HG03442 (cell line): ENCODE measurements around the gene WNK2.

Experiments
- ATAC-seq: cut with Tn5 transposase; IDR thresholded peaks from one replicate; pipeline ENCODE4 v1.9.1; 2021; ENCODE audit warnings: mild to moderate bottlenecking, moderate library complexity; ENCODE audit not compliant: unreplicated experiment

Gene WNK2

DNA sequence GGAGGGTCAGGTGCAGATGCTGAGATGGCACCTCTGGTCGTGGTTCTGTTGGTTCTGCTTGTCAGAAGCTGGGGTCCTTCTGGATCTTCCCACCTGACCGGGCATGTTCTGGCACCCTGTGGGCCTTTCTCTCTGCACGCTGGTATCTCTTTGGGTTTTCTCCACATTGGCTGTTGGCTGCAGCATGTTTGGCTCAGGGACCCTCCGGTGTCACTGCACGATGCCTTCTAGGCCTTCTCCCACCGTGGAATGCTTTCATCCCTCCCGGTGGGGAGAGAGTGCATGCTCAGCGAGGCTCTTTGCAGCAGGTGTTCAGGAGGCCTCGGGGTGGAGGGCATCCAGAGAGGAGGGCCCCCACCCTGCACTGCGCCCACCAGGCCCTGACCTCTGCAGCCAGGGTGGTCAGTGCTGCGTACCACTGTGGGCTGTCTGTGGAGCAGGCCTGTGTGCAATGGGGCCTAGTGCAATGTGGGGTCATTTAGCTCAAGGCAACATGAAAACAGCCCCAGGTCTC, 119.4 kb downstream of the WNK2 start:
- no peak for ATAC-seq

DNA sequence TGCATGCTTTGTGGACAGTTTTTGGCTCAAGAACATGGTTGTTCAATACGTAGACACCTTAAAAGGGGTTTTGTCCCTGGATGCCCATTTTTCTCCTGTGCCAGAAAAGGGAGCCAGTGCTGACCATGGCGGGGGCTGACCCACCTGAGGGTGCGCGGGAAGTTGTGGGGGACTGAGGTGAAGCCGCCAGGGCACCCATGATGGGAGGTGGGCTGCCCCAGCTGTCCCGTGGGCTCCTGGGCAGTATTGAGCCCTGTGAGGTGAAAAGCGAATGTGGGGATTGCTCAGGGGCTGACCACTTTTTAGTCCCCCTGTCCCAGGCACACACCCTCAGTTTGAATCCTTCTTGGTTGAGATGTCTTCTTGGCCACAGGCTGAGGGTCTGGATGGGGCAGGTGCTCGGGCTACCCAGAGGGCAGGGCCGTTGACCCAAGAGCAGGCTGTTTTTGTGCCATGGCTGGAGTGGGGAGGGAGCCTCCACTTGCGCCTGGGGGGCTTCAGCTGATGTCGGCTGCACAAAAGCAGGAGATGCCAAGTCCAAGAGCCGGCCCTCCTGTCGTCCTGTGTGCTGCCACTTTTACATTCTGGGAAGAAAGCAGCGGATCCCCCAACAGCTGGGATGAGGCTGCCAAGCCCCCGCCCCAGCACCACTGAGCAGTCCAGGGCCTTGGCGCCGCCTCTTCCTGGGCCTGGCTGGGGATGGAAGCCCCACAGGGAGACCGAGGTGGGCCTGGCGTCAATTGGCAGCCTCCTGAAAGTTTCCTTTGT, 120.1 kb downstream of the WNK2 start:
- no peak for ATAC-seq

DNA sequence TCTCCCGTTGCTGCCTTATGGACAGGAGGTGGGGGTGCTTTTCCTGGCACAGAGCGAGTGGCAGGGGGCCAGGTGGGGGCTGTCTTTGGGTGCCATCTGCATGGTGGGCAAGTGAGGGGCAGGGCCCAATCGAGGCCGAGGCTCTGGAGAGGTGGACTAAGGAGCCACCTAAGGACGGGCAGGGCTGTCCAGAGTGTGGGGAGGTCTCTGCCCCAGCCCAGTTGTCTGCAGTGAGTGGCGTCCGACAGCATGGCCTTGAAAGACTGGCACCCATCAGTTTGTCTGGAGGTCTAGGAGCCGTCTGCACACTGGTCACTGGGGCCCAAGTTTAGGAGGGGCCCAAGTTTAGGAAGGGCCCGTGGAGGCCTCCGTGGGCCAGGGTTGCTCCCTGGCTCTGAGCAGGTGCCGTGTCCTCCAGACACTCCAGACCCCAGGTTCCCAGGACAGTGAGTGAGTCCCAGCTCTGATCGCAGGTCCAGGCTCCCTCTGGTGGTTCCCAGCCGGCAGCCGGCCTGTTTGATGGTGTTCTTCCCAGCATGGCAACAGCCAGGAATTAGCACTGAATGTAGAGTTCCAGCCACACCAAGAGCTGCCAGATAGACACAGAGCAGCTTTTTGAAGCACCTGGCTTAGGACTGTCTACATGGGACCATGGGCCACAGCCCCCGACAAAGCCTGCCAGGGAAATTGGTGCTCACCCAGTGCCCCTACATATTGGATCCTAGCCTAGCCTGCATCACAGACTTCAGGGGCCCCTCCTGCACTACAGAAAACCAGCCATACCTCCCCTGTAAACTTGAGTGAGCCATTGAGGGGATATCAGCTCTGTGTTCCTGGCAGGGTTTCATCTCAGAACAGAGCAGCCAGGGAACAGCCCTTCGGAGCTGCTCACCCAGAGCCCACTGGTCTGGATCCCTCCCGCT, 120.9 kb downstream of the WNK2 start:
- ATAC-seq = no peak

DNA sequence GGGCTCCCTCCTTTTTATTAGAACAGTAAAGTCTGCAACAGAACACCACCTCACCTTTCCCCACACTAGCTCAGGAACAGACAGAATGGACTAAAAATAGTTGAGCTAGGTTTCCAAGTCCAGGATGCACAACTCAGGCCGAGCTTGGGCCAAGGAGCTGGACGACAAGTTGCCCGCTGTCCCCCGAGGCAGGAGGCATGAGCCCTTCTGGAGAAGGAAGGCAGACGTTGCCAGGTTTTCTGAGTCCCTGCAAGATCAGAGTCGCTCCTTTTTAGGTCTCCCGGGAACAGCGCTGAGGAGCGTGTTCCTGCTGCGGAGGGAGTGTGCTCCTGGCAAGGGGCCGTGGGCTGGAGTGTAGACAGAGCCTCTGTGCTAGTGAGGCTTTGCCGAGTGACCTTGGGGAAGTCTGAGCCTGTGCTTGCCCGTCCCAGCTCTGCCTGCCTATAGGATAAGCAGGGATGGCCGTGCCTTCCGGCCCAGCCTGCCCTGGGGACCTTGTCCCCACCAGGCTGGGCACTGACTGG, 121.6 kb downstream of the WNK2 start:
- no peak for ATAC-seq

DNA sequence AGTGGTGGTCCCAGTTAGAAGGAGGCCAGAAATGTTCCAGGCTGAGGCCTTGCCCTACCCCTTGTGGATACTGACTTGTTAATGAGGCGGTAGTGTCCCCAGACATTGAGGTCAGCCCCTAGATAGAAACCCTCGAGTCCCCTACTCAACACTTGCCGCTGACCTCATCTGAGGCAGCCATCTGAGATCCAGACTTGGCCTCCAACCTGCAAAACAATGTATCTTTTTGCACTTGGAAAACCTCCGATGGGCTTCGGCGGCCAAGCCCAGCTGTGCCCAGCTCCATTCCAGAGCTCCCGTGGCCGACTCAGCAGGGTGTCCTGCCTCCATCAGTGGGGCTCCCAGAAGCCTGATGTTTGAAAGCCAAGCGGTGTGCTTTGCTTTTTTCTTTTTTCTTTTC, 122.1 kb downstream of the WNK2 start:
- ATAC-seq = no peak

DNA sequence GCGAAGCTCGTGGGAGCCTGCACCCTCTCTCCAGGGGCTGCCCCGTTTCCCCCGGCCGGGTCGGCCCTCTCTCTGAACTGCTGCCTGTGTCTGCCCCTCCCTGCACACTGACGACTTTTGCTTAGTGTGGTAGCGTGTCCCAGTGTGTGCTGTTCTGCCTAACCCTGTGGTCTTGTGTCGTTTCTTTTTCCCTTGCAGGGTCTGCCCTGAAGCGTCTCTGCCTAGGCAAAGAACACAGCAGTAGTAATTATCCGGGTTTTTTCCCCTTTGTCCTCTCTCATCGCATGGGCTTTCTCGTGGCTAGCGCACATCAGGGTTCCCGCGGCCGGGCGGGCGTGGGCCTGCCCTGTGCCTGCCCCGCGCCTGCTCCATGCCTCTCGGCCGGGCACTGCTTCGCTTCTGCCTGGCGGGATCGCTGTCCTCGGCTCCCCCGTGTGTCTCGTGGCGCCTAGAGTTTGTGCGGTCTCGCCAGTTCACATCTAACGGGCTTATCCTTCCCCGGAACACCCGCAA, 122.7 kb downstream of the WNK2 start:
- ATAC-seq = no peak

DNA sequence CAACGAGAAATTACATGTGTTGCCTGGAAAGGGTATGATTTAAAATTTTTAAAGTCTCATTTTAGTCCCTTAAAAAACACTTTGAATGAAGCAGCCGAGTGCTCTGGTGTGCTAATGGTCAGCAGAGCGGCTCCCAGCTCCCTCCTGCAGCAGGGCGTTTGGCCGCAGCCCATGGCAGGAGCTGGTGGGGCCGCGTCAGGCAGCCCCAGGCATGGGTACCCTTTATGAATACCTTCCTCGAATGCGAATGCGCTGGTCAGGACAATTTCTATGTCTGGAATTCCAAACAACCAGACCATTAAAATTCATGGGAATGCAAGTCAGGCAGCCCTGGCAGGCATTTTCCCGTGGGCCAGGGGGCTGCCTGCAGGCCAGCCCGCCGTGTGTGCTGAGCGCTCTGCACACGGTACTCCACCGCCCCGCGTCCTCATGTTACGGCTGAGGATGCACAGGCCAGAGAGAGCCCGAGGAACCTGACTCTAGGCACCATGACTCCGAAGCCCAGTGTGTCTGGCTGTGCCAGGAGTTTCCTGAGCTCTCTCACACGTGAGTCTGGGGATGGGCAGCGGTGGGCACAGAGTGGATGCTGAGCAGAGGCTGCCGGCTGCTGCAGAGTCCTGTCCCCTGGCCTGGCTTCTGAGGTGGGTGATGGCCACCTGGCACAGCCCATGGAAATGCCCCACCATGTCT, 123.7 kb downstream of the WNK2 start:
- no peak for ATAC-seq

DNA sequence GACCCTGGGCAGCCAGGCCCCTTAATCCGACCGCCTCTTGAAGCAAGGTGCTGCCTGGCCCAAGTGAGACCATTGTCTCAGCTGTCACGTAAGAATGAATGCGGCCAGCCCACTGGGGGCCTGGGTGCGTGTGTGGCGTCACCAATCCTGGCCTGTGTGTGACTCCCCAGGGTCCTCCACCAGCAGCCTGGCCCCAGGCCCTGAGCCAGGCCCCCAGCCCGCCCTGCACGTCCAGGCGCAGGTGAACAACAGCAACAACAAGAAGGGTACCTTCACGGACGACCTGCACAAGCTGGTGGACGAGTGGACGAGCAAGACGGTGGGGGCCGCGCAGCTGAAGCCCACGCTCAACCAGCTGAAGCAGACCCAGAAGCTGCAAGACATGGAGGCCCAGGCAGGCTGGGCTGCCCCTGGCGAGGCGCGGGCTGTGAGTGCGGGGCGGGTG, 124.2 kb downstream of the WNK2 start:
- ATAC-seq = no peak

DNA sequence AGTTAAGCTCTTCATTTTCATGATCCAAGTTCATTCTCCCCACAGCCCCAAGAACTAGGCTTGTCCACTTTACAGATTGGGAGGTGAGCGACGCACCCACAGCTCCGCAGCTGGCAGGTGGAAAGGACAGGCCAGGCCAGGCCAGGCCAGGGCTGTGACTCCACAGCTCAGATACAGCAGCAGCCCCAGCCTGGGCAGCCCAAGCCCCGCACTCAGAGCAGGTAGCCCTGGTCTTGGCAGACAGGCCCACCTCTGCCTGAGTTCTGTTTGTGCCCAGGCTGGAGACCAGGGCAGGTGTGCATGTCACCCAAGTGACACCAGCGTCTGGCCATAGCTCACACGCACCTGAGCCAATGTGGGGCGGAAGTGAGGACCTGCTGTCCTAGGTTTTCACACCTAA, 124.7 kb downstream of the WNK2 start:
- no peak for ATAC-seq

DNA sequence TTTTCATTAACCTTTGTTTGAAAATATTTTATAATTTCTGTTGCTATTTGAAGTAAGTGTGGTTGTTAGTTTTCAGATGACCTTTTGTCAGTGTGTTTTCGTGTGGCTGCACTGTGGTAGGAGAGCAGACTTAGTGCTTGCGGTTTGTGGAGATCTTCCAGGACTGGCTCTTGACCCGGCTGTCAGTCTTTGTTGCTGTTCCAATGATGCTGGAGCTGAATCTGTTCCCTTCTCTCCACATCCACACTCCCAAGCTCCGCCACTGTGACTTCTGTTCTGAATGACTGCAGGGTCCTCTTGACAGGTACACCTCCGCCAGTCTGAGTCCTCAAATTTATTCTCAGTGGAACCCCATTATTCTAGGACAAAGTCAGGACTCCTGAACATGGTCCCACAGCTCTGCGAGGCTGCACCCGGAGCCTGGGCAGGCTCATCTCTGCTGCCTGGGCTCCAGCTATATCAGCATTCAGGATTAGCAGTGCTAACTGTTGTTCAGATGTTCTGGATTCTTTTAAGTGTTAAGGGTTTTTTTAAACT, 126.0 kb downstream of the WNK2 start:
- ATAC-seq = no peak

DNA sequence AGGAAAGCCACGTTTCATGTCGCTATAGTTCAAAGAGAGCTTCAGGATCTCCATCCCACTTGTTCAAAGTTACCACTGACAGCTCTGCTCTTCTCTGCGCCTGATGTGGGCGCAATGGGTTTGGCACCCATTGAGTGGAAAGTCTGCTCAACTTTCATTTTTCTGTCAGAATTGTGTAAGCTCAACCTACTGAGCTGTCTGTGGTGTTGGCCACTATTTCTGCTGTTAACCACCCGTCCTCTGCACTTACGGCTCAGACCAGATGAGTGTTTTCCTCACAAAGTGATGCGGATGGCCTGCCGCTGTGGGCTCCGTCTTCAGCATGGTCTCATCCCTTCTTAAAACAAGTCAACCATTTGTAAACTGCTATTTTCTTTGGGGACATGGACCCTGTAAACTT, 131.2 kb downstream of the WNK2 start:
- ATAC-seq = no peak

DNA sequence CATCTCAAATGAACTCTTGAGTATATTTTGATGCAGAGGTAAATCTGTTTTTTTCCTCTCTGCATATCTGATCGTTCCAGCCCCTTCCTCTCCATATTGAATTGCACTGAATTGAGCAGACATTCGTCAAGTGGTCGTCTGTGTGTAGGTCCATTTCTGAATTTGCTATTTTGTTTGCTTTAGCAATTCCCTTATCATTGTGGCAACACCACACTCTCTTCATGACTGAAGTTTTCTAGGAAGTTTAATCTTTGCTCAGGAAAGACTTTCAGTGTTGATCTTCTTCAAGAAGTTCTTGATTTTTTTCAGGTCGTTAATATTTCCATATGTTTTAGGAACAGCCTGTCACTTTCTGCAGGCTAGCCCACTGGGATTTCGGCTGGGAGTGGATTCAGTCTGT, 132.0 kb downstream of the WNK2 start:
- no peak for ATAC-seq

DNA sequence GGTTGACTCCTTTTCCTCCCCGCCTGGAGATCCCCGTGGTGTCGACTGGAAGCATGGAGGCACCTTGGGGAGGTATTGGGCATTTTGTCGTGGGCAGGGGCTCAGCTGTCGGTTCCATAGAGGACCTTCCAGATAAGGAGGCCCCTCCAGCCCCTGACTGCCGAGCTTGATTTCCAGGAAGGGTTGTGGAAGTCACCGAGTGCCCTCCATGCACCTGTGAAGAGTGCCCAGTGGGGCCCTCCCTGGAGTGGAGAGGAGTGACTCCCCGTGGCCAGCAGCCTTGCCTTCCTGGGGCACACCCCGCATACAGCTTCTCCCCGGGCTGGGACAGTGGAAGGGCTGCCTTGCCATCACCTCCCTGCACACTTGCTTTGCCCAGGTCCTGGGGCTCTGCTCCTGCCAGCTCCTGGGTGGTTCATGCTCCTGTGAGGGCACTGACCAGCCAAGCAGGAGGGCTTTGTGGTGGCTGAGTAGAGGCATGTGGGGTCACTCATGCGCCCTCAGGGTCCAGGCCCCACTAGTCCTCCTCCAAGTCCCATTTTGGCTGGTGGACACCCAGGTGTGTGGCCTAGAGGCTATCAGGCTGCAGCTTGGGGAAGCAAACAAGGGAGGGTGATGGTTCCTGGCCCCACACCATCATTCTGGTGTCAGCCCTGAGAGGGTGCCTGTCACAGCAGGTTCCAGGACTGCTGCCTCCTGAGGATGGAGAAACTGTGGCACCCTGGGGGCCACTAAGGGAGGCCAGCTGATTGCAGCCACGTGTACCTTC, 133.0 kb downstream of the WNK2 start:
- no peak for ATAC-seq

DNA sequence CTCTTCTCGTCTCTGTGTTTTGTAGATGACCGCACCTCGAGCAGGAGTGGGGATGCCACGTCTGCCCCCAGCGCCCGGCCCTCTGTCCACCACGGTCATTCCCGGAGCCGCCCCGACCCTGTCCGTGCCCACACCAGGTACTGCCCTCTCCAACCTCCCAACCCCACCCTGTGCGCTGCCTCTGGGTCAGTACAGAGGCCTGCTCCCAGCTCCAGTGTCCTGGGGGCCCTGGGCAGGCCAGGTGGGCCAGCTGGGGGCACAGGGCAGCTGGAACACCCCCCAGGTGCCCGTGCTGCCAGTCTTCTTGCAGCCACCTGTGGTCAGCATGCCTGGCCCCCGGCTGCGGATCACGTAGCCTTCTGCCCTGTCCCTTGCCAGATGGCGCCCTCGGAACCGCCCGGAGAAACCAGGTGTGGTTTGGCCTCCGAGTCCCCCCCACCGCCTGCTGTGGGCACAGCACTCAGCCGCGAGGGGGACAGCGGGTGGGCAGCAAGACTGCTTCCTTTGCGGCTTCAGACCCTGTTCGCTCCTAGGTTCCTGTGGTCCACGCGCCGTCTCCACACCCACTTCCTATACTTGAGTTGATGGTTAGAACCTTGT, 133.7 kb downstream of the WNK2 start:
- ATAC-seq = no peak

DNA sequence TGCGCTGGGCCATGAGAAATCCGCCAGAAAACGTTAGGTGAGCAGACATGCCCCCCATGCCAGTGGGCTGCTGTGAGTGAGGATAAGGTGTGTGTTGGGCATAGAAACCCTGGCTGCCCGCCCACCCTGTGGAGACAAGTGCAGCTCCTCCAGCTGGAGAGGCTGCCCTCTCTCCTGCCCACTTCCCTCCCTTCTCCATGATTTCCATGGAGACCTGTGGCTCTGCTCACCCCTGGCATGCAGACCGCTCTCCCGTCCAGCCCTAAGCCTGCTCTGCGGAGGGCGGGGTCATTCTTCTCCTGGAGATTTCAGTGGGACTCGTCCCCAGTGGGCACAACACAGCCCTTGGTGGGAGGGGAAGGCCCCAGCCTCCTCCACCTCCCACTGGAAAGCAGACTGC, 134.5 kb downstream of the WNK2 start:
- no peak for ATAC-seq

DNA sequence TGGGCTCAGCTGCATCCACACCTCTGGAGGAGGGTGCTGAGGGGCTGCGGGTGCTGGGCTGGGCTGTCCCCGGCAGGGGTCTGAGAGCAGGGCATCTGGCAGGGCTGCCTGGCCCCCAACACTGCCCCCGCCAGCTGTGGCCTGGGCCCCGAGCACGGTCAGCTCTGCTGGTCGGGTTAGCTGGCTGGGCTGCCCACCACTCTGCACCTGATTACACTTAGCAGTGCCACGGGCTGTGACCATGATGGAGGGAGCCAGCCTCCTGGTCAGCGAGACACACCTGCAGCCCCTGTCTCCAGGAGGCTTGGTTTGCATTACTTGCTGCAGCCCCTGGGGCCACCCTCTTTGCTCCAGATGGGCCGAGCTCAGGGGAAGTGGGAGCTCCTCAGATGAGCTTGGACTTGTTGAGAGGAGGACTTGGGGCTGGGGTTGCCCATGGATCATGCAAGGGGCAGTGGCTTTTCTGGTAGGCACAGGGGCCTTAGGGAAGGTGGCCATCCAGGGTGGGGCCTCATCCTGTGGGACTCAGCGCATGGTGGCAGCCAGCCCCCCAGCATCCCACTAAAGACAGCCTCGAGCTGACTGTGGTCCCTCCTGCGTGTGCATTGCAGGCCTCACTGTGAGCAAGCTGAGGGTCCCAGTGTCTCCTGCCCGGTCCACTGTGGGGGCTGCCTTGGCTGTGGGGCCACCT, 135.5 kb downstream of the WNK2 start:
- ATAC-seq = no peak

DNA sequence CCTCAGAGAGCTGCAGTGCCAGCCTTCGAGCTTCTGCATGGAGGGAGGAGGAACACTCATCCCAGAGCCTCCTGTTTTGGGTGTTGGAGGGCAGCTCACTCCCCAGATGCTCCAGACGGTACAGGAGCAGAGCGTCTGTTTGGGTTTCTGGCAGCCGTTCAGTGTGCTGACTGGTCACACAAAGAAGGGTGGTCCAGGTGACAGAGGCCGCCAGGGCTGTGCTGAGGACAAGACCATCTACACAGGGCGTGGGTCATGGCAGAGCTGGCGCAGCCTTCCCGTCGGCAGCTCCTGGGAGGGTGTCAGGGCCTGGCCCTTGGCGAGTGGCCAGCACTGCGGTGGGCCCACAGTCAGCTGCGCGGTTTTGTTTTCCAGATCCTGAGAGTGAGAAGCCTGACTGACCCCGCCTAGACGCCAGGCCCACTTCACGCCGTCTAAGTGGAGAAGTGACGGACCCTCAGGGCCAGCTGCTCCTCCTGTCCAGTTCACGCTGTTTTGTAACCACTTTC, 136.1 kb downstream of the WNK2 start:
- no peak for ATAC-seq

DNA sequence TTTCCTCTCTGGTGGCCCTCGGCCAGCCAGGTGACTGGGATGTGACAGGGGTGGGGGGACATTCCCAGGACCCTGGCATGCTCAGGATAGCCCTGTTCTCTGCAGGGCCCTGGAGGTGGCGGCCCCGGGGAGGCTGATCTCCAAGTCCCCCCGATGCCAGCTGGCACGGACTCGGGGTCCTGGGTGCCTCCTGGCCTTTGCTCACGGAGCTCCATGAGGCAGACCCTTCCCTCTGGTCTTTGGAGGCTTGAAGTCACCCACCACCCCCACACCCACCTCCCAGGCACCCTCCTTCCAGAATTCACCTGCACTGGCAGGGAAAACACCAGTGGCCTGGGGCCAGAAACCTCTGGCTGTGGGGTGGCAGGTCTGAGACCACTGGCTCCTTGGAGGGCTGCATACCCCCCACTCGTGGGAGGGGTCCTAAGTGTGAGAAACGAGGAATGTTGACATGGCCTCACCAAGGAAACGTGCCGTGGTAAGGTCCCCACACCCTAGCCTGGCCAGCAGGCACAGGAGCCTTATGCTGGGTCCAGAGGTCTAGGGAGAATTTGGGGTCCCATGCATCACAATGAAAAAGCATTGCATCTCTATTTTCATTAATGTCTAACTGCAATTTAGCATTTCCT, 136.8 kb downstream of the WNK2 start:
- ATAC-seq = no peak
